HL-60 (cell line): Measurements from ENCODE around the gene SLC26A8.

ENCODE experiments used
- CTCF ChIP-seq: IDR thresholded peaks from one replicate; pipeline ENCODE4 v1.5.1; 2011; ENCODE audit warnings: low read length, control low read depth, inconsistent platforms; ENCODE audit not compliant: insufficient read depth
- GABPA ChIP-seq: IDR thresholded peaks from 2 replicates; pipeline ENCODE4 v1.6.1; 2012; ENCODE audit warnings: low read depth
- POLR2AphosphoS5 ChIP-seq: IDR thresholded peaks from 2 replicates; pipeline ENCODE4 v1.6.1; 2012; ENCODE audit warnings: low read depth
- REST ChIP-seq: IDR thresholded peaks from 2 replicates; pipeline ENCODE4 v1.6.1; 2012; ENCODE audit warnings: low read depth; ENCODE audit not compliant: insufficient replicate concordance

GRCh38 chr6:36034441-36034840 lies 10.0 kb upstream of the SLC26A8 start:
- no peak for TF ChIP-seq CTCF
- TF ChIP-seq POLR2AphosphoS5 = no peak
- TF ChIP-seq GABPA = no peak
- TF ChIP-seq REST = no peak
